ENCODE data around the gene CDH12. TPM values are rescaled to one million over a fixed set of nuclear protein-coding genes. Genes with fewer than 3 reads are reported as not detected.

Gene CDH12
- total RNA-seq, 2 donors from 2014 or later = not detected

GRCh38 chr5:22631683-22632082 is 221.5 kb downstream of the CDH12 start:
- Histone ChIP-seq H3K4me1 (no peaks in the 10 kb centered on the region), H3K27me3 (no peaks in the 10 kb centered on the region), H3K36me3 (no peaks in the 10 kb centered on the region), H3K27ac (no peak overlapping the region), H3K9me3 (no peaks in the 10 kb centered on the region), H3K4me3 (no peak overlapping the region)
- no peak for TF ChIP-seq CTCF (IDR thresholded peaks at IDR 0.05)
- no peak for DNase-seq (ENCODE audit: low spot score)

- no peaks in the 10 kb centered on the region for H3K27me3 ChIP-seq
- H3K36me3 ChIP-seq = no peaks in the 10 kb centered on the region
- DNase-seq (ENCODE audit: low spot score) = no peak
- H3K27ac ChIP-seq = no peak overlapping the region
- no peak for TF ChIP-seq CTCF (IDR thresholded peaks at IDR 0.05)
- H3K4me3 ChIP-seq = no peak overlapping the region
- no peaks in the 10 kb centered on the region for H3K9me3 ChIP-seq
- no peaks in the 10 kb centered on the region for H3K4me1 ChIP-seq
Measured at GRCh38 chr5:22627029-22627428, 226.1 kb downstream of the CDH12 start.

- no peaks in the 10 kb centered on the region for H3K36me3 ChIP-seq
- H3K4me3 ChIP-seq = no peak overlapping the region
- DNase-seq (ENCODE audit: low spot score) = no peak
- no peaks in the 10 kb centered on the region for H3K4me1 ChIP-seq
- H3K27ac ChIP-seq = no peak overlapping the region
- no peaks in the 10 kb centered on the region for H3K27me3 ChIP-seq
- no peaks in the 10 kb centered on the region for H3K9me3 ChIP-seq
- no peak for TF ChIP-seq CTCF (IDR thresholded peaks at IDR 0.05)
Measured at GRCh38 chr5:22625451-22625850, 227.7 kb downstream of the CDH12 start.

- DNase-seq (ENCODE audit: low spot score) = no peak
- Histone ChIP-seq H3K27me3 (no peaks in the 10 kb centered on the region), H3K4me1 (no peaks in the 10 kb centered on the region), H3K9me3 (no peaks in the 10 kb centered on the region), H3K27ac (no peak overlapping the region), H3K4me3 (no peak overlapping the region), H3K36me3 (no peaks in the 10 kb centered on the region)
- no peak for TF ChIP-seq CTCF (IDR thresholded peaks at IDR 0.05)
Measured at GRCh38 chr5:22621084-22621483, 232.1 kb downstream of the CDH12 start.

GRCh38 chr5:22615964-22616363 is 237.2 kb downstream of the CDH12 start:
- no peak for DNase-seq (ENCODE audit: low spot score)
- no peaks in the 10 kb centered on the region for H3K4me1 ChIP-seq
- no peaks in the 10 kb centered on the region for H3K36me3 ChIP-seq
- no peak for TF ChIP-seq CTCF (IDR thresholded peaks at IDR 0.05)
- no peak overlapping the region for H3K4me3 ChIP-seq
- H3K27me3 ChIP-seq = no peaks in the 10 kb centered on the region
- H3K9me3 ChIP-seq = no peaks in the 10 kb centered on the region
- H3K27ac ChIP-seq = no peak overlapping the region

GRCh38 chr5:22614486-22615094 is 238.6 kb downstream of the CDH12 start:
- TF ChIP-seq CTCF (IDR thresholded peaks at IDR 0.05) = no peak
- Histone ChIP-seq H3K4me1 (no peaks in the 10 kb centered on the region), H3K27me3 (no peaks in the 10 kb centered on the region), H3K4me3 (no peak overlapping the region), H3K36me3 (no peaks in the 10 kb centered on the region), H3K9me3 (no peaks in the 10 kb centered on the region), H3K27ac (no peak overlapping the region)
- no peak for DNase-seq (ENCODE audit: low spot score)
